HL-60 (cell line): ENCODE measurements around the gene TOMM20.

Experiments
- DNase-seq, 2 experiments: peaks; one replicate each; pipeline ENCODE4 v3.0.0-alpha.2; 2010 to 2020; ENCODE audit warnings: low read depth in 1 of 2, low spot score in 1 of 2
- H3K27ac ChIP-seq: fragments of 250-450 bp; sonication (Bioruptor Pico); replicated peaks from 2 replicates; pipeline ENCODE4 v1.5.1; 2020; ENCODE audit warnings: mild to moderate bottlenecking, moderate library complexity
- H3K27me3 ChIP-seq: fragments of 250-450 bp; sonication (Bioruptor Pico); 2 replicates; pipeline ENCODE4 v1.5.1; 2021; ENCODE audit warnings: mild to moderate bottlenecking, moderate library complexity; ENCODE audit not compliant: insufficient read depth, poor library complexity, severe bottlenecking
- H3K4me3 ChIP-seq: replicated peaks from 2 replicates; pipeline ENCODE4 v1.5.1; 2011; ENCODE audit warnings: mild to moderate bottlenecking, control low read depth, low read length; ENCODE audit not compliant: insufficient read depth
- GABPA ChIP-seq: IDR thresholded peaks from 2 replicates; pipeline ENCODE4 v1.6.1; 2012; ENCODE audit warnings: low read depth
- POLR2AphosphoS5 ChIP-seq: IDR thresholded peaks from 2 replicates; pipeline ENCODE4 v1.6.1; 2012; ENCODE audit warnings: low read depth
- SPI1 ChIP-seq: IDR thresholded peaks from 2 replicates; pipeline ENCODE4 v1.6.1; 2012; ENCODE audit warnings: low read depth, mild to moderate bottlenecking, borderline replicate concordance
- TF ChIP-seq, protein P1 (sequence below): IDR thresholded peaks from one replicate; pipeline ENCODE4 v1.5.1; 2011; ENCODE audit warnings: low read length, control low read depth, inconsistent platforms; ENCODE audit not compliant: insufficient read depth
- TF ChIP-seq, protein P2 (sequence below): IDR thresholded peaks from 2 replicates; pipeline ENCODE4 v1.6.1; 2012; ENCODE audit warnings: low read depth; ENCODE audit not compliant: insufficient replicate concordance

The TOMM20 gene

DNA sequence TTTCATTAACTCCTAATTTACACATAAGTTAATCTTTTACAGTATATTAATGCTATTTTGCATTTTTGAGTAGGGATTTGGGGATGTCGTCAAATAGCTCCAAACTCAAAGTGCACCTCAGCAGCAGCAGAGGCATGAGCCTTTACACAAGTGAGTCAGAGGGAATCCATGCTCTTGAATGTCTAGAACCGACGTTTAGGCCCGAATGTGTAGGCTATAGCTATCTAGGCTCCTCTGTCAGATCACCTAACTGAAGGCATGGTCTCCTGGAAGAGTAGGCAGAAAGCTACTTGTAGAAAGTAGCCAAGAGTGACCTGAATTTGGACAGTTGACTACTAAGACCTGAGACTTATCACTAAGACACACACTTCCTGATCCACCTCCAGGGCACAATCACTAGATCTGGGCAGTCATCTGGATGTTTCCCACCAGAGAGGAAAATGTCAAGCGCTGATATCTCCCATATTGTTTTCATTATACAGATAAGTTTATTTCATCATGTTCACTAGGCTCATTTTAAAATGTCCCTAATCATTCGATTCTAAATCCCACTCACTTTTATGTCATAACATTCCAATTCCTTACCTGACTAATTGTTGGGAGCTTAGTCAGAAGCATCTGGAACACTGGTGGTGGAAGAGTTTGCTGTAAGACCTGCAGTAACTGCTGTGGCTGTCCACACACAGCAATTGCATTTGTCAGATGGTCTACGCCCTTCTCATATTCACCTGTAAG is 15.3 kb downstream of the TOMM20 start:
- Histone ChIP-seq H3K4me3 (no peak overlapping the region), H3K27ac (no peak overlapping the region)

DNA sequence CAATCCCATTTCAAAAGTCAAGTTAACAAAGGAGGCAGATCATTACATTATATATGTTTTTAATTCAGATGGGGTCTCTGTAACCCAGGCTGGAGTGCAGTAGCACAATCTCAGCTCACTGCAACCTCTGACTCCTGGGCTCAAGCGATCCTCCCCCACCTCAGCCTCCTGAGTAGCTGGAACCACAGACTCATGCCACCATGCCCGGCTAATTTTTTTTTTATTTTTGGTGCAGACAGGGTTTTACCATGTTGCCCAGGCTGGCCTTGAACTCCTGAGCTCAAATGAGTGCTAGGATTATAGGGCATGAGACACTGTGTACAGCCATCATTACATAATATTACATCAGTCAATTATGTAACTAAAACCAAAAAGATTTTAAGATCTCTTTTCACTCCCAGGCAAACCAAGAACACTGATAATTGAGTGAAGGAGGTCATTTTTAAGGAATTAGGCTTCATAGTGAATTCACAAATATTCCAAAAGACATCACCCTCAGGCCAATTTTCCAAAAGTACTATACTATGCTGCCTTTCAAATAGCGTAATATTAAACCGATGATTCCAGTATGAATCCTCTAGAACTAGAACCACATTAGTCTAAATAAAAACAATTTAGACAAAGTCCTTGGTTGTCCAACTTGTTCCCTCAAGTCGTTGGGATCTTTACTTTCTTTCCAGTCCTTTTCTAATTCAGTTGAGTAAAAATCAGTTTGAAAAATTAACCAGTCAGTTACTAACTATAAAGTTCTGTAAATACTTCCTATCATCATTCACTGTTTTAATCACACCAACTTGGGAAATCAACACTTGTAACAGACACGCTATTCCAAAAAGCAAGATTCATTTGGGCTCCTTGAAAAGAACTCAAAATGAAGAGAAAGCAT is 16.1 kb downstream of the TOMM20 start:
- TF ChIP-seq, protein P1, sequence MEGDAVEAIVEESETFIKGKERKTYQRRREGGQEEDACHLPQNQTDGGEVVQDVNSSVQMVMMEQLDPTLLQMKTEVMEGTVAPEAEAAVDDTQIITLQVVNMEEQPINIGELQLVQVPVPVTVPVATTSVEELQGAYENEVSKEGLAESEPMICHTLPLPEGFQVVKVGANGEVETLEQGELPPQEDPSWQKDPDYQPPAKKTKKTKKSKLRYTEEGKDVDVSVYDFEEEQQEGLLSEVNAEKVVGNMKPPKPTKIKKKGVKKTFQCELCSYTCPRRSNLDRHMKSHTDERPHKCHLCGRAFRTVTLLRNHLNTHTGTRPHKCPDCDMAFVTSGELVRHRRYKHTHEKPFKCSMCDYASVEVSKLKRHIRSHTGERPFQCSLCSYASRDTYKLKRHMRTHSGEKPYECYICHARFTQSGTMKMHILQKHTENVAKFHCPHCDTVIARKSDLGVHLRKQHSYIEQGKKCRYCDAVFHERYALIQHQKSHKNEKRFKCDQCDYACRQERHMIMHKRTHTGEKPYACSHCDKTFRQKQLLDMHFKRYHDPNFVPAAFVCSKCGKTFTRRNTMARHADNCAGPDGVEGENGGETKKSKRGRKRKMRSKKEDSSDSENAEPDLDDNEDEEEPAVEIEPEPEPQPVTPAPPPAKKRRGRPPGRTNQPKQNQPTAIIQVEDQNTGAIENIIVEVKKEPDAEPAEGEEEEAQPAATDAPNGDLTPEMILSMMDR = no peak
- TF ChIP-seq SPI1 = no peak
- no peak for TF ChIP-seq GABPA
- TF ChIP-seq, protein P2, sequence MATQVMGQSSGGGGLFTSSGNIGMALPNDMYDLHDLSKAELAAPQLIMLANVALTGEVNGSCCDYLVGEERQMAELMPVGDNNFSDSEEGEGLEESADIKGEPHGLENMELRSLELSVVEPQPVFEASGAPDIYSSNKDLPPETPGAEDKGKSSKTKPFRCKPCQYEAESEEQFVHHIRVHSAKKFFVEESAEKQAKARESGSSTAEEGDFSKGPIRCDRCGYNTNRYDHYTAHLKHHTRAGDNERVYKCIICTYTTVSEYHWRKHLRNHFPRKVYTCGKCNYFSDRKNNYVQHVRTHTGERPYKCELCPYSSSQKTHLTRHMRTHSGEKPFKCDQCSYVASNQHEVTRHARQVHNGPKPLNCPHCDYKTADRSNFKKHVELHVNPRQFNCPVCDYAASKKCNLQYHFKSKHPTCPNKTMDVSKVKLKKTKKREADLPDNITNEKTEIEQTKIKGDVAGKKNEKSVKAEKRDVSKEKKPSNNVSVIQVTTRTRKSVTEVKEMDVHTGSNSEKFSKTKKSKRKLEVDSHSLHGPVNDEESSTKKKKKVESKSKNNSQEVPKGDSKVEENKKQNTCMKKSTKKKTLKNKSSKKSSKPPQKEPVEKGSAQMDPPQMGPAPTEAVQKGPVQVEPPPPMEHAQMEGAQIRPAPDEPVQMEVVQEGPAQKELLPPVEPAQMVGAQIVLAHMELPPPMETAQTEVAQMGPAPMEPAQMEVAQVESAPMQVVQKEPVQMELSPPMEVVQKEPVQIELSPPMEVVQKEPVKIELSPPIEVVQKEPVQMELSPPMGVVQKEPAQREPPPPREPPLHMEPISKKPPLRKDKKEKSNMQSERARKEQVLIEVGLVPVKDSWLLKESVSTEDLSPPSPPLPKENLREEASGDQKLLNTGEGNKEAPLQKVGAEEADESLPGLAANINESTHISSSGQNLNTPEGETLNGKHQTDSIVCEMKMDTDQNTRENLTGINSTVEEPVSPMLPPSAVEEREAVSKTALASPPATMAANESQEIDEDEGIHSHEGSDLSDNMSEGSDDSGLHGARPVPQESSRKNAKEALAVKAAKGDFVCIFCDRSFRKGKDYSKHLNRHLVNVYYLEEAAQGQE = no peak
- no peak for TF ChIP-seq POLR2AphosphoS5
- DNase-seq = no peak

More for the DNA sequence above, 15.3 kb downstream of the TOMM20 start:
- no peak for DNase-seq
- TF ChIP-seq GABPA (no peak), POLR2AphosphoS5 (0 out of 2 replicates have a peak, but pooled peaks have one; percentile 11), SPI1 (no peak)
- TF ChIP-seq, protein P1 = no peak
- TF ChIP-seq, protein P2 = no peak
- no peaks in the 10 kb centered on the region for H3K27me3 ChIP-seq

DNA sequence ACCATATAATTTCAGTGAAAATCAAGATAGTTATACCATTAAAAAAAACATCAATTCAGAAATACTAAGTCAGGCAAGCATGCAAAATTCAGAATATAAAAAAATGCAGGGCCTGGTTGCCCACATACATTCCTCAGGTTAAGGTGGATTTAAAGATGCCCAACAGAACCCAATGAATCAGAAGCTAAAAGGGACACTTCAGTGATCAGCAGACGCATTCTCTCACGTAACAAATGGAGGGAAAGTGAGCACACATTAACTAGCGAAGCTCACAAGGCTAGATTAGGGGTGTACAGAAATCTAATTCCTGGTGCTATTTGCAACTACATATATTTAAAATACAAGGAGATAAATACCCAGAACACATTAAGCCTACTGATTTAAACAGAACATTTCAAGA is 17.5 kb downstream of the TOMM20 start:
- Histone ChIP-seq H3K27me3 (no peaks in the 10 kb centered on the region), H3K4me3 (no peak overlapping the region), H3K27ac (no peak overlapping the region)
- DNase-seq = no peak
- TF ChIP-seq SPI1 (no peak), GABPA (no peak), POLR2AphosphoS5 (no peak)
- TF ChIP-seq, protein P2 = no peak
- TF ChIP-seq, protein P1 = no peak

More for the DNA sequence above, 16.1 kb downstream of the TOMM20 start:
- Histone ChIP-seq H3K27ac (no peak overlapping the region; the same call in 1 of the 2 replicates), H3K27me3 (no peaks in the 10 kb centered on the region), H3K4me3 (no peak overlapping the region)
